Glutamatergic neuron (in vitro differentiated cells): ENCODE measurements around the gene METTL8. TPM values are rescaled to one million over a fixed set of nuclear protein-coding genes. Genes with fewer than 3 reads are reported as not detected.

Experiments used
- DNase-seq: peaks from one replicate; pipeline ENCODE4 v3.0.0; 2022
- H3K27ac Mint-ChIP-seq: one replicate; pipeline ENCODE4 v1.8.0; 2020; ENCODE audit warnings: mild to moderate bottlenecking, mixed read lengths, inconsistent platforms; ENCODE audit not compliant: unreplicated experiment
- H3K27me3 Mint-ChIP-seq: one replicate; pipeline ENCODE4 v1.8.0; 2020; ENCODE audit warnings: mild to moderate bottlenecking, moderate library complexity, mixed read lengths, inconsistent platforms; ENCODE audit not compliant: unreplicated experiment
- H3K36me3 Mint-ChIP-seq: one replicate; pipeline ENCODE4 v1.8.0; 2020; ENCODE audit warnings: mild to moderate bottlenecking, mixed read lengths, inconsistent platforms; ENCODE audit not compliant: unreplicated experiment
- H3K4me1 Mint-ChIP-seq: one replicate; pipeline ENCODE4 v1.8.0; 2020; ENCODE audit warnings: mild to moderate bottlenecking, low read depth, mixed read lengths, inconsistent platforms; ENCODE audit not compliant: unreplicated experiment
- H3K4me3 Mint-ChIP-seq: one replicate; pipeline ENCODE4 v1.8.0; 2020; ENCODE audit warnings: mild to moderate bottlenecking, mixed read lengths, inconsistent platforms; ENCODE audit not compliant: unreplicated experiment
- H3K9me3 Mint-ChIP-seq: one replicate; pipeline ENCODE4 v1.8.0; 2020; ENCODE audit warnings: mild to moderate bottlenecking, moderate library complexity, mixed read lengths, inconsistent platforms; ENCODE audit not compliant: unreplicated experiment
- total RNA-seq: library from RNA; stranded (reverse); fragmentation: NEBNext Ultra II Directional; extraction: Animal tissue kit (Norgen Biotek cat#: 25700); gene quantifications from one replicate; pipeline ENCODE4 v1.2.1, GENCODE V29; 2021; ENCODE audit not compliant: unreplicated experiment
- TF ChIP-seq, protein P1 (sequence below): fragments of 200-600 bp; sonication (generic); IDR thresholded peaks from one replicate; pipeline ENCODE4 v1.5.0; 2021; ENCODE audit not compliant: partially characterized antibody, unreplicated experiment

Gene METTL8
- total RNA-seq, 1 donor from 2014 or later = 10.9 TPM

DNA sequence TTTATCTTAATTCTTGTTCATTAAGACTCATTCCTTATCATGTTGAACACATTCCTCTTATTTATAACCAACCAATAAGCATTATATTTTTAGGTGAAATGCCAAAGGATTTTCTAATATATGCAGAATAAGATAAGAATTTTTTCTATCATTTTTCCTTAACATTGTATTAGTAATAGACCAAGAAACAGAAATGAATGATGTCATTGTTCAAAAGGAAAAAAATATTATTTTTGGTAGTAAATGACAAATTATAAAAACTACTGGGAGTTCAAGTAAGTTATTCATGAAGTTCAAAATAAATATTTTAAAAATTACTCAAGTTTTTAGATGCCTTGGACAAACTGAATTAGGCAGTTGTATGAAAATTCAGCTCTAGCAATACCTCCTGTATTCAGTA lies 25.7 kb upstream of the METTL8 start:
- H3K9me3 Mint-ChIP-seq = no peaks in the 10 kb centered on the region
- TF ChIP-seq, protein P1, sequence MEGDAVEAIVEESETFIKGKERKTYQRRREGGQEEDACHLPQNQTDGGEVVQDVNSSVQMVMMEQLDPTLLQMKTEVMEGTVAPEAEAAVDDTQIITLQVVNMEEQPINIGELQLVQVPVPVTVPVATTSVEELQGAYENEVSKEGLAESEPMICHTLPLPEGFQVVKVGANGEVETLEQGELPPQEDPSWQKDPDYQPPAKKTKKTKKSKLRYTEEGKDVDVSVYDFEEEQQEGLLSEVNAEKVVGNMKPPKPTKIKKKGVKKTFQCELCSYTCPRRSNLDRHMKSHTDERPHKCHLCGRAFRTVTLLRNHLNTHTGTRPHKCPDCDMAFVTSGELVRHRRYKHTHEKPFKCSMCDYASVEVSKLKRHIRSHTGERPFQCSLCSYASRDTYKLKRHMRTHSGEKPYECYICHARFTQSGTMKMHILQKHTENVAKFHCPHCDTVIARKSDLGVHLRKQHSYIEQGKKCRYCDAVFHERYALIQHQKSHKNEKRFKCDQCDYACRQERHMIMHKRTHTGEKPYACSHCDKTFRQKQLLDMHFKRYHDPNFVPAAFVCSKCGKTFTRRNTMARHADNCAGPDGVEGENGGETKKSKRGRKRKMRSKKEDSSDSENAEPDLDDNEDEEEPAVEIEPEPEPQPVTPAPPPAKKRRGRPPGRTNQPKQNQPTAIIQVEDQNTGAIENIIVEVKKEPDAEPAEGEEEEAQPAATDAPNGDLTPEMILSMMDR = no peak
- peaks cover 15% of the 10 kb centered on the region for H3K36me3 Mint-ChIP-seq
- no peak for DNase-seq
- no peaks in the 10 kb centered on the region for H3K4me1 Mint-ChIP-seq
- H3K27me3 Mint-ChIP-seq = no peaks in the 10 kb centered on the region
- H3K4me3 Mint-ChIP-seq = no peak overlapping the region
- H3K27ac Mint-ChIP-seq = no peak overlapping the region

DNA sequence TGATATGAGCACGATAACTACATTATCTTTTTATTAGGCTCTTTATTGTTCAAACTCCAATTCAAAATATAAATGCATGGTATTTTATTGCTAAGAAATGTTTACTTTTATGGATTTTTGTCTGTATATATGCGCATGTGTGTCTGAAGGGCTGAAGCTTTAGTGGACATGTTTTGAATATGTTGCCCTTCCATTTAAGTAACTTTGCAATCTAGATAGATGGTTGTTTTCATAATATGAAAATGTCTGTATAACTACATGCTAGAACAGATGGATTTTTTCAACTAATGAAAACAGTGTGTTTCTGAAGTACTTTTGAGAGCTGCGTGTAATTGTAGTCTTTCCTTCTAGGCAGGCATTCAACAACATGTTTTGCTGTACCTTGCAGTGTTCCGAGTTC lies 19.0 kb upstream of the METTL8 start:
- Mint-ChIP-seq H3K4me3 (no peak overlapping the region), H3K27me3 (no peaks in the 10 kb centered on the region), H3K4me1 (no peaks in the 10 kb centered on the region), H3K36me3 (peaks cover 15% of the 10 kb centered on the region), H3K27ac (no peak overlapping the region), H3K9me3 (no peaks in the 10 kb centered on the region)
- DNase-seq = no peak
- TF ChIP-seq, protein P1 = no peak

DNA sequence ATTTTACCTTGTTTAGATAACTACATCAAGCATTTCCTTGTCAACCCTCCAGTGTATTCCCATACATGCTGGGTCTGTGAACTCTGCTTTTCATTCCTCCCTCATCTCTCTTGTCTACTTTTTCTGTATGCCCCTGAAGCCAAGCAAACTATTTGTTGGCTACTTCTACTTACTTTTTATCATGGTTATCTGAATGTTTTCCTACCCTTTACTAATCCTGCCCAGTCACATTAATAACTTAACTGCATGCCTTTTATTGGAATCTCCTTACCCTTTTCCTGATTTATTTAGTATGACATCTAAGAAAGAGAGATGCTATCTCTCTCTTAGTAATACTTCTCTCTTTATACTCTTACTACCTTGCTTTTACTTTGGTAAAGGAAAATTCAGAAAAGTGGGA lies 17.3 kb upstream of the METTL8 start:
- Mint-ChIP-seq H3K4me3 (no peak overlapping the region), H3K36me3 (peaks cover 12% of the 10 kb centered on the region), H3K4me1 (no peaks in the 10 kb centered on the region), H3K27me3 (no peaks in the 10 kb centered on the region), H3K9me3 (no peaks in the 10 kb centered on the region), H3K27ac (no peak overlapping the region)
- TF ChIP-seq, protein P1 = no peak
- no peak for DNase-seq

DNA sequence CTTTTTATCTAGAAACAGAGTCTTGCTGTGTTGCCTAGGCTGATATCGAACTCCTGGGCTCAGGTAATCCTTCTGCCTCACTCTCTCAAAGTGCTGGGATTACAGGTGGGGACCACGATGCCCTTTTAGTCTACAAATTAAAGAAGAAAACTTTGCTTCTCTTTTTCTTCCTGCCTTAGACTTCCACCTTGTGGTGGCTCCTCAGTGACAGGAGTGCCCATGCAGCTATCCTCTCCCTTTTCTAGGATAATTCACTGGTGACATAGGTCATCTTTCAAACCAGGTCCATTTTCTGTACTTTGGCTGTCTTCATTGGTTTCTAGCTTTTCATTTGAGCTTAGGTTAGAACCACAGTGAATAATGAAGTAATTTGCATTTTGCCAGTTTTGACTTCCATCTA lies 13.9 kb upstream of the METTL8 start:
- no peak for DNase-seq
- no peaks in the 10 kb centered on the region for H3K27me3 Mint-ChIP-seq
- TF ChIP-seq, protein P1 = no peak
- no peak overlapping the region for H3K27ac Mint-ChIP-seq
- no peaks in the 10 kb centered on the region for H3K36me3 Mint-ChIP-seq
- no peaks in the 10 kb centered on the region for H3K4me1 Mint-ChIP-seq
- no peaks in the 10 kb centered on the region for H3K9me3 Mint-ChIP-seq
- H3K4me3 Mint-ChIP-seq = no peak overlapping the region

DNA sequence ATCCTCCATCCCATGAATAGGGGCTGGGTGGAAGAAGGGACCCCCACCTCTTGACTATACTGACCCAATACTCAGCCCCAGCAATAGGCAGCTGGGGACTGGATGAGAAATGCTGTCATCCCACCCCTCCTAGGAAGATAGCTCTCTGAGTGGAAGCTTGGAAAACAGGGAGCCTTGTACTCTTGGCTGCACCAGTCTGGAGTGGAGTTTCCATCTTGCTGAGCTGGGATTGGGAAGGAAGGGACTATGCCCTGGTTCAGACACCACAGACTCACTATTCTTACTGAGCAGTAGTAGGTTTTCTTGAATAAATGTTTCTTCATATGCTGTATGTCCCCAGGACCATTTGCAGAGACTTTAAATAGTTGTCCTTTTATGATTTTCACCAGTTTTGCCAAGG lies 7.7 kb upstream of the METTL8 start:
- TF ChIP-seq, protein P1 = no peak
- Mint-ChIP-seq H3K9me3 (peaks cover 1% of the 10 kb centered on the region), H3K4me1 (no peaks in the 10 kb centered on the region), H3K4me3 (no peak overlapping the region), H3K36me3 (no peaks in the 10 kb centered on the region), H3K27me3 (peaks cover 2% of the 10 kb centered on the region), H3K27ac (no peak overlapping the region)
- DNase-seq = no peak
